Stromal cell of bone marrow (primary cell): Measurements from ENCODE around the gene BRINP2.

ENCODE experiments used
- DNase-seq: peaks from one replicate; pipeline ENCODE4 v3.0.0-alpha.2; 2012; ENCODE audit warnings: low read depth

The BRINP2 gene

GRCh38 chr1:177270863-177271262 is 100.1 kb downstream of the BRINP2 start:
- no peak for DNase-seq

GRCh38 chr1:177273141-177273540 is 102.4 kb downstream of the BRINP2 start:
- no peak for DNase-seq

- peak; percentile 80 for DNase-seq
Measured at GRCh38 chr1:177274687-177275211, 104.0 kb downstream of the BRINP2 start.

- DNase-seq, result no peak
Measured at GRCh38 chr1:177275736-177276135, 105.0 kb downstream of the BRINP2 start.

GRCh38 chr1:177278626-177279390 is 108.0 kb downstream of the BRINP2 start:
- DNase-seq, result no peak

- DNase-seq, result no peak
Measured at GRCh38 chr1:177281901-177282300, 111.1 kb downstream of the BRINP2 start.

GRCh38 chr1:177282976-177283375 is 112.2 kb downstream of the BRINP2 start:
- no peak for DNase-seq

GRCh38 chr1:177283380-177283779 is 112.6 kb downstream of the BRINP2 start:
- DNase-seq, result no peak

- DNase-seq, result peak; percentile 72
Measured at GRCh38 chr1:177286396-177286795, 115.6 kb downstream of the BRINP2 start.

GRCh38 chr1:177287270-177287669 is 116.5 kb downstream of the BRINP2 start:
- no peak for DNase-seq

- DNase-seq, result no peak
Measured at GRCh38 chr1:177287994-177288393, 117.2 kb downstream of the BRINP2 start.

- no peak for DNase-seq
Measured at GRCh38 chr1:177289532-177289931, 118.8 kb downstream of the BRINP2 start.

- DNase-seq, result no peak
Measured at GRCh38 chr1:177300431-177300830, 129.7 kb downstream of the BRINP2 start.

- no peak for DNase-seq
Measured at GRCh38 chr1:177301425-177302124, 130.8 kb downstream of the BRINP2 start.

- DNase-seq, result no peak
Measured at GRCh38 chr1:177302357-177303044, 131.7 kb downstream of the BRINP2 start.

- DNase-seq, result no peak
Measured at GRCh38 chr1:177305040-177306018, 134.6 kb downstream of the BRINP2 start.

GRCh38 chr1:177306019-177306415 is 135.3 kb downstream of the BRINP2 start:
- DNase-seq, result no peak

GRCh38 chr1:177306981-177307380 is 136.2 kb downstream of the BRINP2 start:
- no peak for DNase-seq

GRCh38 chr1:177307771-177308170 is 137.0 kb downstream of the BRINP2 start:
- peak; percentile 31 for DNase-seq

- DNase-seq, result no peak
Measured at GRCh38 chr1:177309880-177310279, 139.1 kb downstream of the BRINP2 start.

- no peak for DNase-seq
Measured at GRCh38 chr1:177310326-177310725, 139.6 kb downstream of the BRINP2 start.
